ENCODE measurements around the gene GATAD2A.
"Not testable (repeated sequence)": the region's sequence is repeated elsewhere in the genome, so short reads cannot be mapped to it uniquely, and the experiment has no call there.

Gene GATAD2A

DNA sequence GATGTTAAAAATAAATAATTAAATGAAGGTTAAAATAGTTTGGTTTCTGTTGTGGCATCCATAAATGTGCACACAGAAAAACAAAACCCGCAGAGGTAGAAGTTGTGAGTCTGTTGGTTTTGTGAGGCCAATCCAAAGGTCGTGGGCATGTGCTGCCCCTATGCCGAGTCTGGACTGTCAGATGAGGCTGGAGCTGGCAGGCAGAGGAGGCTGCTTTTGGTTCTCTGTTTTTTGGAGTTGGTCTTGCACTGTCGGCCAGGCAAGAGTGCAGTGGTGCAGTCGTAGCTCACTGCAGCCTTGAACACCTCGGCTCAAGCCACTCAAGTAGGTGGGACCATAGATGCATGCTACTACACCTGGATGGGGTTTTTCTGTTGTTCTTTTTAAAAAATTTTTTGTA, 66.2 kb downstream of the GATAD2A start:
- Histone ChIP-seq H3K27ac (no peak overlapping the region), H3K27me3 (no peaks in the 10 kb centered on the region), H3K9ac (no peak overlapping the region), H3K36me3 (peaks cover 97% of the 10 kb centered on the region), H4K20me1 (peaks cover 72% of the 10 kb centered on the region), H3K4me1 (peaks cover 50% of the 10 kb centered on the region), H3K4me3 (no peak overlapping the region), H3K9me3 (peaks cover 30% of the 10 kb centered on the region), H3K4me2 (no peak overlapping the region)
- no peak for TF ChIP-seq Cebpa-rat (IDR thresholded peaks at IDR 0.05)

DNA sequence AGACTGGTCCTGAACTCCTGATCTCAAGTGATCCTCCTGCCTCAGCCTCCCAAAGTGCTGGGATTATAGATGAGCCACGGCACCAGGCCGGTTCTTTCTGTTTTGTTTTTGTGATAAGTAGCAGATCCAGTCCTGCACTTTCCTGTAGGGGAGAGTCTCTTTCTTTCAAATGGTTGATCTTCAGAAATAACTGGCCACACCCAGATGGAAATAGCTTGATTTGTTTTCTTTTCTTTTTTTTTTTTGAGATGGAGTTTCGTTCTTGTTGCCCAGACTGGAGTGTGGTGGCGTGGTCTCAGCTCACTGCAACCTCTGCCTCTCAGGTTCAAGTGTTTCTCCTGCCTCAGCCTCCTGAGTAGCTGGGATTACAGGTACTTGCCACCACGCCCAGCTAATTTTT, 66.6 kb downstream of the GATAD2A start:
- not testable (repeated sequence) for H3K4me2 ChIP-seq, H3K27ac ChIP-seq, H3K27me3 ChIP-seq, H3K9ac ChIP-seq, H3K4me3 ChIP-seq
- Histone ChIP-seq H3K9me3 (peaks cover 26% of the 10 kb centered on the region), H3K36me3 (peaks cover 97% of the 10 kb centered on the region), H4K20me1 (peaks cover 76% of the 10 kb centered on the region), H3K4me1 (peaks cover 50% of the 10 kb centered on the region)

DNA sequence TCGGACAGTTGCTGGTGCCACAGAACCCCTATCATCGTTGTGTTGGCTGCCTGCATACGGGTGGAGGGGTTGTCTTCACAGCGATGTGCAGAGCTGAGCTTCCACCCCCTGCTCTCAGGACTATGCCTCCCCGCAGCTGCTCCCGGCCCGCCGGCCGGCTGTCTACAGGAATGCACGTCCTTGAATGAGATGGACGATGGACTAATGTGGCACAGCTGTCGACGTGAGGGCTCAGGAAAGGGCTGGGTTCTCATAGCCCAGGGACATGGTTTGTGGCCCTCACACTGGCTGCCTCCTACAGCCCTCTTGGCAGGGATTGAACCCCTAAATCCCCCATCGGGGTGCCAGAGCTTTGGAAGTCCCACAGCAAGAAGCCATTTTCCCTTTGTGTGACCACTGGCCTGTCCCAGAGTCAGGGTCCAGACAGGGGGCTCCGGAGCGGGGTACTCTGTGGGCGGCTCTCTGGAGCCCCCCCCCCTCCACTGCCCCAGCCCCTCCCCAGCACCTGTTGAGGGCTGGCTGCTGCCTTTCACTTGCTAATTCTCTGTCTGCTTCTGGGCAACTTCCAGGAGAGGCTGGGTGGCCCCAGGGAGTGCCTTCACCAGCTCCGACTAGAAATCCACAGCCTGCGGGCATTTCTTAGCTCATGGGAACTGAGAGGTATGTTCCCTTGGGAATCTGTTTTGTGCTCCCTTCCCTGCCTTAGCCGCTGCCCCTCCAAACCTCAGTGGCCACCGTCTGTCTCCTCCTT, 69.7 kb downstream of the GATAD2A start:
- Histone ChIP-seq H4K20me1 (peaks cover 99% of the 10 kb centered on the region), H3K9me3 (no peaks in the 10 kb centered on the region), H3K36me3 (peaks cover 91% of the 10 kb centered on the region), H3K9ac (0 out of 2 replicates have a peak overlapping the region, but pooled peaks have one; percentile 24), H3K4me1 (peaks cover 73% of the 10 kb centered on the region), H3K4me3 (no peak overlapping the region), H3K27me3 (no peaks in the 10 kb centered on the region), H3K27ac (0 out of 2 replicates have a peak overlapping the region, but pooled peaks have one; percentile 6), H3K4me2 (no peak overlapping the region)
- TF ChIP-seq Cebpa-rat (IDR thresholded peaks at IDR 0.05), result no peak

DNA sequence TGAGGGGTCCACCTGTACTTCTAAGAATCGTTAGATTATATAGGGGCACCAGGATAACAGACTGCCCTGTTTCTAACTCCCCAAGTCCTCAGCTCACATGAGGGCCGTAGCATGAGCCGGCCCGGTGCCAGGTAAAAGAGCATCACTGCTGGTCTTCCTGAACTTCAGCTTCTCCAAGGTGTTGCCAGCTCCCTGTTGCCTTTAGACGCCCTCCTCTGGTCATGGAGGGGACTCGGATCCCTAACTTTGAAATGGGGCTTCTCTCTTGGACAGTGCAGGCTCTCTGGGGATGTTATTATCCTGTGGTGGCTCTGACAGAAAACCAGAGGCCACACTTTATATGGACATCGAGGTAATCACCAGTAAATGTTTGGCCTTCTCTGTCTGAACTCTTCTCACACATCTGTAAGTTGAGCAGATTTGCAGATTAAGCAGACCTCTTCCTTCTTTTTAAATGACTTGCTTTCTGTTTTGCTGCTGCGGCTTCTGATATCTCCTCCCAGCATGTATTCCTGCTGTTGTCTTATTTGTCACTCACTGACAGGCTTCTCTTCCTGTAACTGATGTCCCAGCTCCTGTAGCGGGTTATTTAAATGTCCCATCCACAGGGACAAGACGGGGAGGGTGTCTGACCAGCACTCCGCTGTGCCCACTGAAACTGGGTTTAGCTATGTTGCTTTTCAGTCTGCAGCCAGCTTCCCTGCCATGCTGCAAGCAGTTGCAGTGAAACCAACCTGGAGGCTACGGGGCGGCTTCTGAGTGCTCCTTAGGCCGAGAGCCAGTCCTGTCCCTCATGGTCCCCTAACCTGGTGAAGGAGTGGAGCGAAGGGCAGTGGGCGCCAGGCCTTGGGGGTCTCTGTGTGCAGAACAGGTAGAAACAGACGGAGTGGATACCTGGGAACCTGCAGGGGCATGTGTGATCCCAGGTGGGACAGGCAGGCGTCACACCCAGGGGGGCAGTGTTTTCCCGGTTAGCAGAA, 70.7 kb downstream of the GATAD2A start:
- no peak overlapping the region for H3K4me2 ChIP-seq
- H3K4me1 ChIP-seq, result peaks cover 75% of the 10 kb centered on the region
- H3K9me3 ChIP-seq, result no peaks in the 10 kb centered on the region
- no peak overlapping the region for H3K4me3 ChIP-seq
- H3K27ac ChIP-seq, result 0 out of 2 replicates have a peak overlapping the region, but pooled peaks have one; percentile 6
- peaks cover 91% of the 10 kb centered on the region for H3K36me3 ChIP-seq
- TF ChIP-seq Cebpa-rat (IDR thresholded peaks at IDR 0.05), result no peak
- H4K20me1 ChIP-seq, result peaks cover 99% of the 10 kb centered on the region
- no peaks in the 10 kb centered on the region for H3K27me3 ChIP-seq
- H3K9ac ChIP-seq, result 0 out of 2 replicates have a peak overlapping the region, but pooled peaks have one; percentile 24

DNA sequence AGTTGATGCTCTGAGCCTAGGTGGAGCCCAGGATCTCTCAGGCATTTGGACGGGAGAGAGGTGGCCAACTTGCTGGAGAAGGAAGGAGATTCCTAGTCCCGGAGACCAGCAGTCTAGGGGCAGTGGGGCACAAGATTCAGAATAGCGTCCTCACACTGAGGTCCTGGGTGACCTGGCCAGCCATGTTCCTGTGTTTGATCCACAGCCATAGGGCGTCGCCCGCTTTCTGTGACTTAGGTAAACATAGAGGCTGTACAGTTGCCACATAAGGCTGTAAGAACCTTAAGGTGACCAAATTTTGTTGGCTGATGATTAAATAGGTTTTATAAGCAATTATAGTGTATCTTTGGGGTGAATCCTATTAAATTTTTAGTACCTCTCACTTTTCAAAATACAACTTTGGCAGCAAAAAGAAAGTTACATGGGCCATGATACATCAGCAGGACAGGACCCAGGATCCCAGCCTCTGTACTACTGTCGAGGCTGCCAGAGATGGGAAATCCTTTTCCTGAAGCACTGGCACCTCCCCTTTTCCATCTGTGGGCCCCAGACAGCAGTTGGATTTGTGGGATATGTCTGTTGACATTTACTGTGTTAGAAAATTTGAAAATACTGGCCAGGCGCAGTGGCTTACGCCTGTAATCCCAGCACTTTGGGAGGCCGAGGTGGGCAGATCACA, 72.4 kb downstream of the GATAD2A start:
- peaks cover 80% of the 10 kb centered on the region for H3K4me1 ChIP-seq
- no peak overlapping the region for H3K9ac ChIP-seq
- H3K4me3 ChIP-seq, result no peak overlapping the region
- H3K27ac ChIP-seq, result no peak overlapping the region
- no peaks in the 10 kb centered on the region for H3K9me3 ChIP-seq
- peaks cover 100% of the 10 kb centered on the region for H4K20me1 ChIP-seq
- TF ChIP-seq Cebpa-rat (IDR thresholded peaks at IDR 0.05), result no peak
- no peaks in the 10 kb centered on the region for H3K27me3 ChIP-seq
- H3K36me3 ChIP-seq, result peaks cover 93% of the 10 kb centered on the region
- no peak overlapping the region for H3K4me2 ChIP-seq

DNA sequence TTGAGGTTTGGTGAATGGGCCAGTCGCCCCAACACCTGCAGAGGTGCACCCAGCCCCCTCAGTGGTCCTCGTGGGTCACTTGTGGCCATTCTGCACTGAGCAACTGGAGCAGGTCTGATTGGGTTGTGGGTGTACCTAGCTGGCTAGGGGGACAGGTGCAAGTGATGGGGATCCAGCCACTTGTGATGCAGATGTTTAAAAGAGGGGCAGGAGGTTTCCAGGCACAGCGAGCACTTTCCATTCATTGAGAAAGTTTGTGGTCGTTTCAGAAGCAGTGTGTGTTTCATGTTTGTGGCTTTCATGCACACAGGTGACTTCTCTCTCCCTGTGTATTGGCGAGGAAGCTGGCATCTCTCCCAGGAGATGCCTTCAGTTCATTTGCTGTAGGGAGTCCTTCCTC, 75.2 kb downstream of the GATAD2A start:
- no peaks in the 10 kb centered on the region for H3K9me3 ChIP-seq
- 0 out of 2 replicates have a peak overlapping the region, but pooled peaks have one; percentile 21 for H3K9ac ChIP-seq
- H3K36me3 ChIP-seq, result peaks cover 75% of the 10 kb centered on the region
- H3K27me3 ChIP-seq, result no peaks in the 10 kb centered on the region
- H3K4me2 ChIP-seq, result peak overlapping the region; percentile 60
- peaks cover 79% of the 10 kb centered on the region for H3K4me1 ChIP-seq
- peaks cover 100% of the 10 kb centered on the region for H4K20me1 ChIP-seq
- no peak overlapping the region for H3K4me3 ChIP-seq
- H3K27ac ChIP-seq, result peak overlapping the region; percentile 8; the same call in 1 of the 2 replicates
- no peak for TF ChIP-seq Cebpa-rat (IDR thresholded peaks at IDR 0.05)

DNA sequence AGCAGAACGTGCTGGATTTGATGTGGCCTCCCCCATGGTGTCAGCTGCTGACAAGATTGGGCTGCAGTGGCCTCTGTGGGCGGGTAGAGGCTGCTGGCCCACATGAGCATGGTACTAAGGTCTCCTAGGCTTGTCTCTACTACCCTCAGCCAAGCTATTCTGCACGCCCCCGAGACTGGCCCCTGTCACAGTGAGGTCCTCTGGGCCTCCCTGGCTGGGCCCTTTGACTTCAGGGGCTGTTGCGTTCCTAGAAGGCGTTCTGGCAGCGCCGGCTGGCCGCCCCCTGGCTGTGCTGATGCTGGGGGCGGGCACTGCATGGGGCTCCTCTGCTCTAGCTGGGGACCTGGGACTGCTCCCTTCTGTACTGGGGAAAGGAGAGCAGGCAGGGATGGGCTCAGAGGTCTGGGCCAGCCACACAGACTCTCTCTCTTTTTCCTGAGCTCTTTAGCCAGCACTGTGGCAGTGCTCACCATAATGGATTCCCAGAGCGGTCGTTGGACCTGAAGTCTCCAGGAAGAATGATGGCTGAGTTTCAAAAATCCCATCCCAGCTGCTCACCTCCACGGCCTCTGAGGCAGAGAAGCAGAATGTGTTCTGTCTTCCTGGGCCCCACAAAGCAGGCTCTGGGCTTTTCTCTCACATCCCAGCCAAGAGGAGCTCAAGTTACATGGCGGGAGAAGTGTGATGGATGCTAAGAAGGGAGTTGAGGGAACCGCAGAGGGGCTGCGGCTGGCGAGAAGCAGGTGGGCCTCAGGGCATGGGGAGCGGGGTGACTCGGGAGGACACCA, 77.5 kb downstream of the GATAD2A start:
- no peaks in the 10 kb centered on the region for H3K9me3 ChIP-seq
- TF ChIP-seq Cebpa-rat (IDR thresholded peaks at IDR 0.05), result no peak
- no peak overlapping the region for H3K9ac ChIP-seq
- peaks cover 72% of the 10 kb centered on the region for H3K36me3 ChIP-seq
- H3K4me2 ChIP-seq, result peak overlapping the region; percentile 13
- peaks cover 95% of the 10 kb centered on the region for H3K4me1 ChIP-seq
- H3K27ac ChIP-seq, result peak overlapping the region; percentile 34
- H3K27me3 ChIP-seq, result no peaks in the 10 kb centered on the region
- peaks cover 99% of the 10 kb centered on the region for H4K20me1 ChIP-seq
- H3K4me3 ChIP-seq, result no peak overlapping the region

DNA sequence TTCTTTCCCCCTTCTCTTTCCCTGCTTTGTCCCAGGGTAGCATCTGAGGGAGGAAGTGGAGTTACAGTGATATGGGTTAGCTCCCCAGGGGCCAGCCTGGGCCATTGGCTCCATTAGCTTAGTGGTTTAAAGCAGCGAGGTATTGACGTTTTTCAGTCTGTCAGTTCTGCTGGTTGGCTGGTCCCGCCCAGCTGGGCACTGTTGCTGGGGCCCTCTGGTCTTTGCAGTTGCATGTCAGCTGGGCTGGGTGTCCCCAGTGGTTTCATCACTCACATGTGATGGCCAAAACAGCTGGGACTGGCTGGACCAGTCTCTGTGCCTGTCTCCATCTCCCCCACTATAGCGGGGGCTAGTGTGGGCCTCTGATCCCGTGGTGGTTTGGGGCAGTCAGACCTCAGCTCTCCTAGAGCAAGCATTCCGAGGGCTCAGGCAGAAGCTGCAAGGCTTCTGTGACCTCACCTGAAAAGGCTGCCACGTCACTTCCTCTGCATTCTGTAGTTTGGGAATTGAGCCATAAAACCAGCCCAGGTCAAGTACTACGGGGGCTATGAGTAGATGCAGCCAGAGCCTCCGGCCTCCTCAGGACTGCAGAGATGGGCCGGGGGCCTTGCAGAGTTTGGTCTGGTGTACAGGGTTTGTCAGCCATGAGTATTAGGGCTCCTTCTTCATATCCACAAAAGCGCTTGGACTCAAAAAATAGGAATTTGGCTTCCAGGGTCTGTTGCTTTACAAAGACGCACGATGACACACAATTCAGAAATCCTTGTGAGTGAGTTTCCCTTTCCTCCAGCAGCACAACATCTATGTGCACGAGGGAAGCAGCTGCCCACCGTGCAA, 79.9 kb downstream of the GATAD2A start:
- TF ChIP-seq Cebpa-rat (IDR thresholded peaks at IDR 0.05), result no peak
- Histone ChIP-seq H3K27me3 (no peaks in the 10 kb centered on the region), H4K20me1 (peaks cover 99% of the 10 kb centered on the region), H3K4me2 (peak overlapping the region; percentile 82), H3K4me3 (peak overlapping the region; percentile 43), H3K27ac (peak overlapping the region; percentile 74), H3K9me3 (no peaks in the 10 kb centered on the region), H3K9ac (peak overlapping the region; percentile 52; the same call in 1 of the 2 replicates), H3K36me3 (peaks cover 56% of the 10 kb centered on the region), H3K4me1 (peaks cover 99% of the 10 kb centered on the region)
